Activated naive CD4-positive, alpha-beta T cell treated with anti-CD3 and anti-CD28 coated beads, Interleukin-2, amount 10 ng/mL, durations not matched to agents 7 days and 5 days (primary cell): ENCODE data around the gene MYL10.
A peak's percentile ranks its signal among the peaks of the same experiment; 100 is the strongest.

Source experiments
- CTCF ChIA-PET: fragments of 350-600 bp; sonication (Branson Sonifier 250); formaldehyde crosslinking; loops from one replicate; lab custom pipeline; 2021; ENCODE audit warnings: antibody characterized with exemption; lab: Charles Lee
- DNase-seq: peaks from one replicate; pipeline ENCODE4 v3.0.0-alpha.2; 2020
- H3K27ac Mint-ChIP-seq: one replicate; pipeline ENCODE4 v1.8.0; 2021; ENCODE audit warnings: mild to moderate bottlenecking, moderate library complexity, mixed read lengths
- H3K27me3 Mint-ChIP-seq: one replicate; pipeline ENCODE4 v1.8.0; 2021; ENCODE audit warnings: mild to moderate bottlenecking, mixed read lengths
- H3K36me3 Mint-ChIP-seq: one replicate; pipeline ENCODE4 v1.8.0; 2021; ENCODE audit warnings: mixed read lengths
- H3K4me1 Mint-ChIP-seq: one replicate; pipeline ENCODE4 v1.8.0; 2021; ENCODE audit warnings: mixed read lengths
- H3K4me3 Mint-ChIP-seq: one replicate; pipeline ENCODE4 v1.8.0; 2021; ENCODE audit warnings: mild to moderate bottlenecking, moderate library complexity, mixed read lengths
- H3K9me3 Mint-ChIP-seq: one replicate; pipeline ENCODE4 v1.8.0; 2021; ENCODE audit warnings: mixed read lengths

The MYL10 gene

GRCh38 chr7:101567230-101567629 lies 61.9 kb downstream of the MYL10 start:
- Mint-ChIP-seq H3K27ac (no peak overlapping the region), H3K4me1 (peaks cover 5% of the 10 kb centered on the region), H3K27me3 (peaks cover 14% of the 10 kb centered on the region), H3K4me3 (no peak overlapping the region), H3K9me3 (no peaks in the 10 kb centered on the region), H3K36me3 (no peaks in the 10 kb centered on the region)
- DNase-seq = no peak
- CTCF ChIA-PET = no interaction called here

- peaks cover 5% of the 10 kb centered on the region for H3K4me1 Mint-ChIP-seq
- H3K4me3 Mint-ChIP-seq = no peak overlapping the region
- no peak for DNase-seq
- H3K36me3 Mint-ChIP-seq = no peaks in the 10 kb centered on the region
- CTCF ChIA-PET = no interaction called here
- H3K9me3 Mint-ChIP-seq = no peaks in the 10 kb centered on the region
- peaks cover 11% of the 10 kb centered on the region for H3K27me3 Mint-ChIP-seq
- H3K27ac Mint-ChIP-seq = peak overlapping the region; percentile 64
These were observed 63.4 kb downstream of the MYL10 start for GRCh38 chr7:101565601-101566209.

GRCh38 chr7:101564778-101565211 lies 64.3 kb downstream of the MYL10 start:
- H3K27ac Mint-ChIP-seq = no peak overlapping the region

GRCh38 chr7:101563943-101564777 lies 64.9 kb downstream of the MYL10 start:
- no peak overlapping the region for H3K4me3 Mint-ChIP-seq
- peaks cover 11% of the 10 kb centered on the region for H3K27me3 Mint-ChIP-seq
- CTCF ChIA-PET = no interaction called here
- no peak for DNase-seq
- peaks cover 5% of the 10 kb centered on the region for H3K4me1 Mint-ChIP-seq
- no peaks in the 10 kb centered on the region for H3K36me3 Mint-ChIP-seq
- H3K9me3 Mint-ChIP-seq = no peaks in the 10 kb centered on the region
- H3K27ac Mint-ChIP-seq = peak overlapping the region; percentile 68

More at GRCh38 chr7:101564778-101565211, 64.3 kb downstream of the MYL10 start:
- Mint-ChIP-seq H3K4me1 (peaks cover 5% of the 10 kb centered on the region), H3K27me3 (peaks cover 11% of the 10 kb centered on the region), H3K36me3 (no peaks in the 10 kb centered on the region), H3K4me3 (no peak overlapping the region), H3K9me3 (no peaks in the 10 kb centered on the region)
- no peak for DNase-seq
- CTCF ChIA-PET = no interaction called here
